H9 (cell line): ENCODE results near the gene DCXR. TPM values are rescaled to one million over a fixed set of nuclear protein-coding genes. Genes with fewer than 3 reads are reported as not detected.

Experiments used
- DNase-seq: peaks from one replicate; pipeline ENCODE4 v3.0.0-alpha.2; 2017
- H2AFZ ChIP-seq: one replicate; pipeline ENCODE4 v1.6.1; 2013; ENCODE audit warnings: mild to moderate bottlenecking, low read length, control low read depth, moderate library complexity
- H2AK5ac ChIP-seq: 2 replicates; pipeline ENCODE4 v1.6.1; 2013; ENCODE audit warnings: low read length, control low read depth, mixed read lengths; ENCODE audit not compliant: insufficient read length
- H2BK120ac ChIP-seq: one replicate; pipeline ENCODE4 v1.6.1; 2013; ENCODE audit warnings: low read depth, mild to moderate bottlenecking, low read length, control low read depth, inconsistent platforms; ENCODE audit not compliant: poor library complexity, severe bottlenecking
- H2BK12ac ChIP-seq: 2 replicates; pipeline ENCODE4 v1.6.1; 2013; ENCODE audit warnings: low read length, control low read depth, mixed read lengths, low read depth; ENCODE audit not compliant: insufficient read length
- H2BK15ac ChIP-seq: 2 replicates; pipeline ENCODE4 v1.6.1; 2013; ENCODE audit warnings: low read depth, low read length, control low read depth
- H2BK20ac ChIP-seq: one replicate; pipeline ENCODE4 v1.6.1; 2013; ENCODE audit warnings: low read depth, mild to moderate bottlenecking, low read length, control low read depth, inconsistent platforms; ENCODE audit not compliant: poor library complexity, severe bottlenecking
- H2BK5ac ChIP-seq: 2 replicates; pipeline ENCODE4 v1.6.1; 2013; ENCODE audit warnings: low read length, control low read depth, mixed read lengths; ENCODE audit not compliant: insufficient read length
- H3K14ac ChIP-seq: 2 replicates; pipeline ENCODE4 v1.6.1; 2013; ENCODE audit warnings: low read length, control low read depth; ENCODE audit not compliant: insufficient read depth
- H3K18ac ChIP-seq: 2 replicates; pipeline ENCODE4 v1.6.1; 2013; ENCODE audit warnings: low read depth, mild to moderate bottlenecking, mixed read lengths, low read length, control low read depth; ENCODE audit not compliant: insufficient read length
- H3K23ac ChIP-seq: 2 replicates; pipeline ENCODE4 v1.6.1; 2013; ENCODE audit warnings: low read length, control low read depth, mixed read lengths, low read depth; ENCODE audit not compliant: insufficient read length
- H3K23me2 ChIP-seq: 2 replicates; pipeline ENCODE4 v1.6.1; 2013; ENCODE audit warnings: low read depth, mild to moderate bottlenecking, mixed read lengths, low read length, control low read depth; ENCODE audit not compliant: insufficient read length, poor library complexity, severe bottlenecking
- H3K27ac ChIP-seq: 2 replicates; pipeline ENCODE4 v1.5.1; 2013; ENCODE audit warnings: low read length, control low read depth, mixed read lengths, low read depth; ENCODE audit not compliant: insufficient read length
- H3K27me3 ChIP-seq: 2 replicates; pipeline ENCODE4 v1.6.1; 2013; ENCODE audit warnings: low read length, control low read depth, inconsistent platforms; ENCODE audit not compliant: insufficient read depth
- H3K4ac ChIP-seq: 2 replicates; pipeline ENCODE4 v1.6.1; 2013; ENCODE audit warnings: low read depth, mild to moderate bottlenecking, control low read depth, inconsistent platforms, low read length, moderate library complexity
- H3K4me1 ChIP-seq: 2 replicates; pipeline ENCODE4 v1.6.1; 2013; ENCODE audit warnings: low read length, control low read depth, inconsistent platforms; ENCODE audit not compliant: insufficient read depth
- H3K4me2 ChIP-seq: 2 replicates; pipeline ENCODE4 v1.6.1; 2013; ENCODE audit warnings: low read length, control low read depth, mixed read lengths; ENCODE audit not compliant: insufficient read length, insufficient read depth
- H3K56ac ChIP-seq: 2 replicates; pipeline ENCODE4 v1.6.1; 2013; ENCODE audit warnings: low read depth, mild to moderate bottlenecking, mixed read lengths, low read length, control low read depth; ENCODE audit not compliant: insufficient read length
- H3K79me1 ChIP-seq: 2 replicates; pipeline ENCODE4 v1.6.1; 2013; ENCODE audit warnings: low read depth, mild to moderate bottlenecking, moderate library complexity, low read length, control low read depth, inconsistent platforms; ENCODE audit not compliant: insufficient read depth, poor library complexity, severe bottlenecking
- H3K79me2 ChIP-seq: 2 replicates; pipeline ENCODE4 v1.6.1; 2013; ENCODE audit warnings: low read length, control low read depth, inconsistent platforms; ENCODE audit not compliant: insufficient read depth
- H3K9ac ChIP-seq: 2 replicates; pipeline ENCODE4 v1.6.1; 2013; ENCODE audit warnings: low read length, control low read depth, mixed read lengths; ENCODE audit not compliant: insufficient read length; ENCODE audit errors: extremely low read depth
- H3K9me3 ChIP-seq: one replicate; pipeline ENCODE4 v1.6.1; 2013; ENCODE audit warnings: low read depth, low read length, inconsistent platforms; ENCODE audit not compliant: control insufficient read depth
- H3T11ph ChIP-seq: one replicate; pipeline ENCODE4 v1.6.1; 2013; ENCODE audit warnings: mild to moderate bottlenecking, low read length, control low read depth, inconsistent platforms
- H4K20me1 ChIP-seq: one replicate; pipeline ENCODE4 v1.6.1; 2013; ENCODE audit not compliant: control insufficient read depth, insufficient read length, insufficient read depth
- H4K5ac ChIP-seq: 2 replicates; pipeline ENCODE4 v1.6.1; 2013; ENCODE audit warnings: low read depth, mild to moderate bottlenecking, mixed read lengths, low read length, control low read depth; ENCODE audit not compliant: insufficient read length
- H4K8ac ChIP-seq: replicated peaks from 2 replicates; pipeline ENCODE4 v1.6.1; 2013; ENCODE audit warnings: low read length, control low read depth, mixed read lengths, low read depth; ENCODE audit not compliant: insufficient read length
- H4K91ac ChIP-seq: 2 replicates; pipeline ENCODE4 v1.6.1; 2013; ENCODE audit warnings: low read depth, mild to moderate bottlenecking, moderate library complexity, mixed read lengths, low read length, control low read depth; ENCODE audit not compliant: insufficient read length
- H3K27ac Mint-ChIP-seq, 3 experiments: 2 replicates in 2 of 3; 3 replicates in 1 of 3; pipeline ENCODE4 v1.8.0; 2020 to 2021; ENCODE audit warnings: mixed read lengths in 3 of 3, mild to moderate bottlenecking in 1 of 3, moderate library complexity in 1 of 3
- H3K27me3 Mint-ChIP-seq: 2 replicates; pipeline ENCODE4 v1.8.0; 2021; ENCODE audit warnings: low read depth, mild to moderate bottlenecking, moderate library complexity, mixed read lengths
- H3K36me3 Mint-ChIP-seq, 3 experiments: 2 replicates in 2 of 3; 3 replicates in 1 of 3; pipeline ENCODE4 v1.8.0; 2020 to 2021; ENCODE audit warnings: low read depth in 3 of 3, mixed read lengths in 3 of 3; ENCODE audit not compliant: insufficient read depth in 1 of 3
- H3K4me1 Mint-ChIP-seq, 2 experiments: 2 replicates each; pipeline ENCODE4 v1.8.0; 2020; ENCODE audit warnings: mixed read lengths in 2 of 2
- H3K4me3 Mint-ChIP-seq, 2 experiments: 2 replicates in 1 of 2; 3 replicates in 1 of 2; pipeline ENCODE4 v1.8.0; 2020 to 2021; ENCODE audit warnings: mild to moderate bottlenecking in 2 of 2, mixed read lengths in 2 of 2, moderate library complexity in 1 of 2
- H3K9me3 Mint-ChIP-seq, 2 experiments: 2 replicates in 1 of 2; 3 replicates in 1 of 2; pipeline ENCODE4 v1.8.0; 2020; ENCODE audit warnings: mild to moderate bottlenecking in 2 of 2, mixed read lengths in 2 of 2, moderate library complexity in 1 of 2
- CTCF ChIP-seq: fragments of 200-600 bp; sonication (generic); conservative IDR thresholded peaks from 3 replicates; pipeline ENCODE4 v1.8.0; 2021; ENCODE audit warnings: antibody characterized with exemption, mild to moderate bottlenecking
- WGBS: extraction: QIAGEN DNeasy Blood & Tissue Kit; methylation state at CpG from one replicate; pipeline ENCODE4 v1.1.7; 2013; ENCODE audit warnings: missing lambda C conversion rate, low lambda C conversion rate, mixed read lengths; ENCODE audit not compliant: insufficient read length; ENCODE audit errors: extremely low coverage; 5-methylcytosine and 5-hydroxymethylcytosine counted together
- total RNA-seq: library from RNA; stranded (reverse); gene quantifications from 2 replicates; pipeline ENCODE4 v1.2.1, GENCODE V29; 2021

DCXR gene
- total RNA-seq, 1 experiment from 2014 or later = 93.6 TPM

GRCh38 chr17:82028246-82028645 lies 9.3 kb downstream of the DCXR start:
- no CpG with 5 or more reads among the region's 13 CpGs for WGBS
- Mint-ChIP-seq H3K9me3 (peaks cover 0 to 2% of the 10 kb centered on the region in 2 experiments; a peak in 1 of 5 replicates), H3K27me3 (no peaks in the 10 kb centered on the region; the same call in none of the 2 replicates), H3K36me3 (peaks cover 3 to 14% (median 7%) of the 10 kb centered on the region in 3 experiments; a peak in 6 of 7 replicates), H3K27ac (no peak overlapping the region), H3K4me1 (peaks cover 2 to 15% of the 10 kb centered on the region in 2 experiments; a peak in 3 of 4 replicates), H3K4me3 (no peak overlapping the region)
- H3K56ac ChIP-seq = no peak overlapping the region
- H3K4ac ChIP-seq = no peak overlapping the region
- H3K9ac ChIP-seq = no peak overlapping the region
- no peak overlapping the region for H4K5ac ChIP-seq
- no peaks in the 10 kb centered on the region for H3K79me1 ChIP-seq
- no peak overlapping the region for H4K8ac ChIP-seq
- no peak overlapping the region for H4K91ac ChIP-seq
- no peak overlapping the region for H3K27ac ChIP-seq
- peaks cover 8% of the 10 kb centered on the region for H3K23me2 ChIP-seq
- no peaks in the 10 kb centered on the region for H3K27me3 ChIP-seq
- no peaks in the 10 kb centered on the region for H3K9me3 ChIP-seq
- TF ChIP-seq CTCF = no peak
- H3K18ac ChIP-seq = no peak overlapping the region
- H2BK120ac ChIP-seq = no peak overlapping the region
- H3K14ac ChIP-seq = no peak overlapping the region
- no peak overlapping the region for H2AK5ac ChIP-seq
- H2BK5ac ChIP-seq = no peak overlapping the region
- no peak for DNase-seq
- no peak overlapping the region for H2BK15ac ChIP-seq
- no peak overlapping the region for H3T11ph ChIP-seq
- H2BK12ac ChIP-seq = no peak overlapping the region
- H3K4me1 ChIP-seq = no peaks in the 10 kb centered on the region
- no peaks in the 10 kb centered on the region for H4K20me1 ChIP-seq
- H3K23ac ChIP-seq = no peak overlapping the region
- no peak overlapping the region for H2AFZ ChIP-seq
- H2BK20ac ChIP-seq = no peak overlapping the region
- H3K4me2 ChIP-seq = no peak overlapping the region
- H3K79me2 ChIP-seq = no peaks in the 10 kb centered on the region
